Endodermal cell (in vitro differentiated cells): ENCODE measurements around the gene CPEB1. TPM values are rescaled to one million over a fixed set of nuclear protein-coding genes. Genes with fewer than 3 reads are reported as not detected.

Experiments
- DNase-seq: peaks from one replicate; pipeline ENCODE4 v3.0.0-alpha.2; 2017
- H3K27ac ChIP-seq: 2 replicates; pipeline ENCODE4 v1.5.1; 2013; ENCODE audit warnings: mild to moderate bottlenecking, low read depth, low read length, moderate library complexity
- H3K27me3 ChIP-seq: 2 replicates; pipeline ENCODE4 v1.6.1; 2013; ENCODE audit warnings: mild to moderate bottlenecking, low read length, moderate library complexity; ENCODE audit not compliant: insufficient read depth, control insufficient read depth, poor library complexity, severe bottlenecking
- H3K36me3 ChIP-seq: 2 replicates; pipeline ENCODE4 v1.7.0; 2013; ENCODE audit warnings: mild to moderate bottlenecking, low read length, moderate library complexity; ENCODE audit not compliant: control insufficient read depth, insufficient read depth
- H3K4me1 ChIP-seq: one replicate; pipeline ENCODE4 v1.7.0; 2013; ENCODE audit warnings: low read length; ENCODE audit not compliant: control insufficient read depth, insufficient read depth
- H3K4me3 ChIP-seq: 2 replicates; pipeline ENCODE4 v1.5.1; 2013; ENCODE audit warnings: mild to moderate bottlenecking, low read length, moderate library complexity
- H3K9ac ChIP-seq: 2 replicates; pipeline ENCODE4 v1.6.1; 2013; ENCODE audit warnings: mild to moderate bottlenecking, low read length, moderate library complexity; ENCODE audit not compliant: poor library complexity, severe bottlenecking; ENCODE audit errors: extremely low read depth
- H3K9me3 ChIP-seq: 2 replicates; pipeline ENCODE4 v1.6.1; 2013; ENCODE audit warnings: mild to moderate bottlenecking, low read length, moderate library complexity; ENCODE audit not compliant: control insufficient read depth
- H3K27ac Mint-ChIP-seq: 2 replicates; pipeline ENCODE4 v1.8.0; 2020; ENCODE audit warnings: mixed read lengths
- H3K27me3 Mint-ChIP-seq: 2 replicates; pipeline ENCODE4 v1.8.0; 2021; ENCODE audit warnings: mild to moderate bottlenecking, mixed read lengths; ENCODE audit not compliant: insufficient read depth
- H3K36me3 Mint-ChIP-seq: 2 replicates; pipeline ENCODE4 v1.8.0; 2020; ENCODE audit warnings: low read depth, mixed read lengths
- H3K4me1 Mint-ChIP-seq: 2 replicates; pipeline ENCODE4 v1.8.0; 2020; ENCODE audit warnings: mixed read lengths
- H3K4me3 Mint-ChIP-seq: 2 replicates; pipeline ENCODE4 v1.8.0; 2020; ENCODE audit warnings: mild to moderate bottlenecking, moderate library complexity, mixed read lengths
- H3K9me3 Mint-ChIP-seq: 2 replicates; pipeline ENCODE4 v1.8.0; 2020; ENCODE audit warnings: mild to moderate bottlenecking, mixed read lengths
- WGBS, 2 experiments: methylation state at CpG; one replicate each; pipeline versions ENCODE4 v1.1.5 to v1.1.7; 2013; ENCODE audit warnings: missing lambda C conversion rate in 2 of 2, mixed read lengths in 1 of 2; ENCODE audit not compliant: insufficient coverage in 1 of 2, insufficient read length in 1 of 2; 5-methylcytosine and 5-hydroxymethylcytosine counted together
- total RNA-seq, 2 donors: library from RNA; stranded (reverse); fragmentation: NEBNext Ultra II Directional in 1 of 2; extraction: Animal tissue kit (Norgen Biotek cat#: 25700) in 1 of 2; gene quantifications; 2 replicates in 1 of 2; 3 replicates in 1 of 2; pipeline ENCODE4 v1.2.1, GENCODE V29; 2021
- TF ChIP-seq, protein P1 (sequence below): fragments of 200-600 bp; sonication (generic); conservative IDR thresholded peaks from 2 replicates; pipeline ENCODE4 v1.5.0; 2021; ENCODE audit warnings: antibody characterized with exemption, mild to moderate bottlenecking

Gene CPEB1
- total RNA-seq, 2 donors from 2014 or later, result 1.0 to 1.4 TPM

DNA sequence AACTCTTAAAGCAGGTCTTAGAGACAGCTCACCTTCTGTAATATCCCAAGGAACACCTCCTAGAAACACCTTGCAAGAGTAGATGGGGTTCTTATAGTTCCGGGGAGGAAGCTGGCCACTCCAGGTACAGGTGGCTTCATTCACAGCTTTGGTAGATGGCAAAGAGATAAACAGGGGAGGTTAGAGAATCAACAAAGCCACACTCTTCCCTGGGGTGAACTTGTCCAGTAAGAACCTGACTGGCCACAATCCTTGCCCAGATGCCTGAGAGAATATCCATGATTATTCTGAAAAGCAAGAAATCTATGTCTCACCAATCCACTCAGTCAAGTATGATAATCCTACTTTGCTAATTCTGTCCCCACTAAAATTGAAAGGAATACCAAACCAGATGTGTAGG, 93.3 kb downstream of the CPEB1 start:
- no peak overlapping the region for H3K27ac Mint-ChIP-seq
- no peaks in the 10 kb centered on the region for H3K9me3 Mint-ChIP-seq
- peaks cover 8% of the 10 kb centered on the region for H3K4me1 Mint-ChIP-seq

DNA sequence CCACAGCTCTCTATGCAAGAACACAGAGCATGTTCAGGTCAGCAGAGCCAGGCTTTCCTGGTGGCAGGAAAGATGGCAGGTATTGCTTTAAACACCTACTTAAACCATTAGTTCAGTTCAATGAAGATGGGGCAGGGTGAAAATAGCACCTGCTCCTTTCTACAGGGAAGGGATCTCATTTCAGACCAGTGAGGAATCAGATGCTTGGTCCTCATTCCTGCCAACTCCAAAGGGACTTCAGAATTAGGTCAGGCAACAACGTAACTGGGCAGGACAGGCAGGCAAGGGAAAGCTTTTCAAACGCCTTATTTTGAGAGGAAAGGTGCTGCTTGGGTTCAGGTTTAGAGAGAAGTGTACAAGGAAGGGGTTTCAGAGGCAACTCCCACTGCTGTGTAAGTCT, 94.3 kb downstream of the CPEB1 start:
- Histone ChIP-seq H3K27me3 (no peaks in the 10 kb centered on the region), H3K9ac (no peak overlapping the region), H3K4me1 (peaks cover 3% of the 10 kb centered on the region), H3K27ac (no peak overlapping the region), H3K36me3 (no peaks in the 10 kb centered on the region), H3K9me3 (no peaks in the 10 kb centered on the region), H3K4me3 (no peak overlapping the region)
- TF ChIP-seq, protein P1, sequence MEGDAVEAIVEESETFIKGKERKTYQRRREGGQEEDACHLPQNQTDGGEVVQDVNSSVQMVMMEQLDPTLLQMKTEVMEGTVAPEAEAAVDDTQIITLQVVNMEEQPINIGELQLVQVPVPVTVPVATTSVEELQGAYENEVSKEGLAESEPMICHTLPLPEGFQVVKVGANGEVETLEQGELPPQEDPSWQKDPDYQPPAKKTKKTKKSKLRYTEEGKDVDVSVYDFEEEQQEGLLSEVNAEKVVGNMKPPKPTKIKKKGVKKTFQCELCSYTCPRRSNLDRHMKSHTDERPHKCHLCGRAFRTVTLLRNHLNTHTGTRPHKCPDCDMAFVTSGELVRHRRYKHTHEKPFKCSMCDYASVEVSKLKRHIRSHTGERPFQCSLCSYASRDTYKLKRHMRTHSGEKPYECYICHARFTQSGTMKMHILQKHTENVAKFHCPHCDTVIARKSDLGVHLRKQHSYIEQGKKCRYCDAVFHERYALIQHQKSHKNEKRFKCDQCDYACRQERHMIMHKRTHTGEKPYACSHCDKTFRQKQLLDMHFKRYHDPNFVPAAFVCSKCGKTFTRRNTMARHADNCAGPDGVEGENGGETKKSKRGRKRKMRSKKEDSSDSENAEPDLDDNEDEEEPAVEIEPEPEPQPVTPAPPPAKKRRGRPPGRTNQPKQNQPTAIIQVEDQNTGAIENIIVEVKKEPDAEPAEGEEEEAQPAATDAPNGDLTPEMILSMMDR, result no peak
- Mint-ChIP-seq H3K4me1 (peaks cover 7% of the 10 kb centered on the region), H3K9me3 (no peaks in the 10 kb centered on the region), H3K36me3 (no peaks in the 10 kb centered on the region), H3K27me3 (peaks cover 9% of the 10 kb centered on the region), H3K27ac (no peak overlapping the region), H3K4me3 (no peak overlapping the region)
- DNase-seq, result no peak
- 93 to 96% methylated on average over 2 of the region's 2 CpGs for WGBS, 2 experiments

More for the DNA sequence above, 93.3 kb downstream of the CPEB1 start:
- TF ChIP-seq, protein P1, result no peak
- Histone ChIP-seq H3K9ac (no peak overlapping the region), H3K27ac (no peak overlapping the region), H3K4me3 (no peak overlapping the region), H3K27me3 (no peaks in the 10 kb centered on the region), H3K4me1 (peaks cover 9% of the 10 kb centered on the region), H3K36me3 (no peaks in the 10 kb centered on the region), H3K9me3 (no peaks in the 10 kb centered on the region)
- WGBS, 2 experiments, result 94% methylated on average over 1 of the region's 1 CpG; no CpG with 5 or more reads in 1 of the 2 experiments
- Mint-ChIP-seq H3K36me3 (no peaks in the 10 kb centered on the region), H3K27me3 (peaks cover 9% of the 10 kb centered on the region), H3K4me3 (no peak overlapping the region)
- no peak for DNase-seq

DNA sequence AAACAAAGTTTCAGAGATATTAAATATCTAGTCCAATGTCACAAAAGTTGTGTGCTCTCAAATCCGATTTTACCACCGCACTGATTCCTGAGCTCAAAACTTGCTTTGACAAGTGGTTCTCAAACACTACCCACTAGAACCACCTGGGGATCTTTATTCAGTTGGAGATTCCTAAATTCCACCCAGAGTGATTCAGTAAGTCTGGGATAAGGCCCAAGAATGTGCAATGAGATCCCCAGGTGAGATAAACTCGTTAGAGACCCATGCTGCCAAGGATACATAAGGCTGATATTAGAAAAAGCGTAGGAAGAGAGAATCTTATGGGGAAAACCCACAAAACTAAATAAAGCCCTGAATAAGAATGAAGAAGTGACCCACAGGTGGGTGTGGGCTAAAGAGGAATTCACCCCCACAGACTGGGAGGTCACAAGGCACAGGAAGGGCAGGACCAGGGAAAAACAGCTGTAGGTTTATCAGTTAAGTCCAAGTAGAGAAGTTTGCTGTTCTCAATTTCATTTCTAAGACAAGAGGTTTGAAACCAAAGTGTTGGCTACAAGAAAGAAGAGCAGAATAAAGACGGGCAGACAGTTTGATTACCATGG, 95.4 kb downstream of the CPEB1 start:
- Mint-ChIP-seq H3K9me3 (no peaks in the 10 kb centered on the region), H3K36me3 (no peaks in the 10 kb centered on the region)
- H3K27me3 ChIP-seq, result no peaks in the 10 kb centered on the region

More for the DNA sequence above, 95.4 kb downstream of the CPEB1 start:
- no peaks in the 10 kb centered on the region for H3K4me1 ChIP-seq
- no peak overlapping the region for H3K9ac ChIP-seq
- H3K36me3 ChIP-seq, result no peaks in the 10 kb centered on the region
- TF ChIP-seq, protein P1, result no peak
- DNase-seq, result peak; percentile 31
- Mint-ChIP-seq H3K27ac (no peak overlapping the region), H3K27me3 (peaks cover 9% of the 10 kb centered on the region), H3K4me1 (peaks cover 6% of the 10 kb centered on the region), H3K4me3 (no peak overlapping the region)
- H3K4me3 ChIP-seq, result no peak overlapping the region
- H3K27ac ChIP-seq, result no peak overlapping the region
- H3K9me3 ChIP-seq, result no peaks in the 10 kb centered on the region
- 65 to 79% methylated on average over 4 to 5 of the region's 5 CpGs for WGBS, 2 experiments
